Measurements from ENCODE around the gene ABL1. TPM values are rescaled to one million over a fixed set of nuclear protein-coding genes. Genes with fewer than 3 reads are reported as not detected.
A peak's percentile ranks its signal among the peaks of the same experiment; 100 is the strongest.

Gene ABL1
- total RNA-seq, 1 donor from 2014 or later: 31.2 TPM

- DNase-seq (ENCODE audit: low read depth): no peak
- TF ChIP-seq, protein P1, sequence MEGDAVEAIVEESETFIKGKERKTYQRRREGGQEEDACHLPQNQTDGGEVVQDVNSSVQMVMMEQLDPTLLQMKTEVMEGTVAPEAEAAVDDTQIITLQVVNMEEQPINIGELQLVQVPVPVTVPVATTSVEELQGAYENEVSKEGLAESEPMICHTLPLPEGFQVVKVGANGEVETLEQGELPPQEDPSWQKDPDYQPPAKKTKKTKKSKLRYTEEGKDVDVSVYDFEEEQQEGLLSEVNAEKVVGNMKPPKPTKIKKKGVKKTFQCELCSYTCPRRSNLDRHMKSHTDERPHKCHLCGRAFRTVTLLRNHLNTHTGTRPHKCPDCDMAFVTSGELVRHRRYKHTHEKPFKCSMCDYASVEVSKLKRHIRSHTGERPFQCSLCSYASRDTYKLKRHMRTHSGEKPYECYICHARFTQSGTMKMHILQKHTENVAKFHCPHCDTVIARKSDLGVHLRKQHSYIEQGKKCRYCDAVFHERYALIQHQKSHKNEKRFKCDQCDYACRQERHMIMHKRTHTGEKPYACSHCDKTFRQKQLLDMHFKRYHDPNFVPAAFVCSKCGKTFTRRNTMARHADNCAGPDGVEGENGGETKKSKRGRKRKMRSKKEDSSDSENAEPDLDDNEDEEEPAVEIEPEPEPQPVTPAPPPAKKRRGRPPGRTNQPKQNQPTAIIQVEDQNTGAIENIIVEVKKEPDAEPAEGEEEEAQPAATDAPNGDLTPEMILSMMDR (conservative IDR thresholded peaks at IDR 0.05; ENCODE audit: low read depth, low read length): no peak
- H3K4me3 ChIP-seq (ENCODE audit: low read depth, low read length): no peak overlapping the region
These were observed 89.4 kb downstream of the ABL1 start for GRCh38 chr9:130924448-130924788.

DNA sequence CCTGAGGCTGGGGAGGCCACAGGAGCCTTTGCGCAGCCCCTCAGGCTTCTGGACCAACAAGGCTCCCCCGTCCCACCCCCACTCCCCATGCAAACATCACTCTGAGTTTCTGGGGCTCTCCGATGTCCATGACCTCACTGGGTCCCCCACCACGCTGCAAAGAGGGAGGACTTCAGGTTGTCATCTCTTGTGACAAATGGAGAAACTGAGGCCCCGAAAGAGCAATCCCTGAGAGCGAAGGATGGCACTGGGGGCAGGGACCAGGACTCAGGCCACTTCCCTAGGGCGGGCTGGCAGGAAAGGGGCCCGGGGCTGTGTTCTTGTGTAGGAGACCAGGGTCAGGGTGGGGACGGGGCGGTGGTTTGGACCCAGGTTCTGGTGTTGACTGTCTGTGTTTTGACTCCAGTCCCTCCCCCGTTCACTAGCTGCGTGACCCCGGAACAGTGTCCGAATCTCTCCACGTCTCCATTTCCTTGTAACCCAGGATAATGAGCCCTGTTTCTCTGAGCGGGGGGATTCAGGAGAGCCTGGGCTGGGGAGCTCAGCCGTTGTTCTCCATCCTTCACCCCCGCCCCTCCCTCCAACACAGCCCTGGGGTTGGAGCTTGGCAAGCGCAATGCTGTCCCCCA is 90.1 kb downstream of the ABL1 start:
- no peak overlapping the region for H3K4me3 ChIP-seq (ENCODE audit: low read depth, low read length)
- TF ChIP-seq, protein P1 (conservative IDR thresholded peaks at IDR 0.05; ENCODE audit: low read depth, low read length): no peak
- DNase-seq (ENCODE audit: low read depth): no peak

DNA sequence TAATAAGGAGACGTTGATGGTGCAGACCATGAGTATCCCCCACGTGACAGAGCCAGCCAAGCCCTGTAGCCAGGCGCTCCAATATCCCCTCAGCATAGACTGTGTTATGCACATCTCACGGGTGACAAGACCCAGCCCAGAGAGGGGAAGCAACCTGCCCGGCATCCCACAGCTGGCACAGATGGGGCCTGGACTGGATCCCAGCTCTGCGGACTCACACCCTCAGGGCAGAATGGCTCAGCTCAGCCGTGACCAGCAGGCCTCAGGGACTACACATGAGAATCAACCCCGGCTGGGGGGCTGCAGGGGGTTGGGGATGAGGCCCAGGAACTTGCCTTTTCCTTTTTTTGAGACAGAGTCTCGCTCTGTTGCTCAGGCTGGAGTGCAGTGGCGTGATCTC is 92.3 kb downstream of the ABL1 start:
- TF ChIP-seq, protein P1 (conservative IDR thresholded peaks at IDR 0.05; ENCODE audit: low read depth, low read length): no peak
- no peak for DNase-seq (ENCODE audit: low read depth)
- H3K4me3 ChIP-seq (ENCODE audit: low read depth, low read length): no peak overlapping the region

DNA sequence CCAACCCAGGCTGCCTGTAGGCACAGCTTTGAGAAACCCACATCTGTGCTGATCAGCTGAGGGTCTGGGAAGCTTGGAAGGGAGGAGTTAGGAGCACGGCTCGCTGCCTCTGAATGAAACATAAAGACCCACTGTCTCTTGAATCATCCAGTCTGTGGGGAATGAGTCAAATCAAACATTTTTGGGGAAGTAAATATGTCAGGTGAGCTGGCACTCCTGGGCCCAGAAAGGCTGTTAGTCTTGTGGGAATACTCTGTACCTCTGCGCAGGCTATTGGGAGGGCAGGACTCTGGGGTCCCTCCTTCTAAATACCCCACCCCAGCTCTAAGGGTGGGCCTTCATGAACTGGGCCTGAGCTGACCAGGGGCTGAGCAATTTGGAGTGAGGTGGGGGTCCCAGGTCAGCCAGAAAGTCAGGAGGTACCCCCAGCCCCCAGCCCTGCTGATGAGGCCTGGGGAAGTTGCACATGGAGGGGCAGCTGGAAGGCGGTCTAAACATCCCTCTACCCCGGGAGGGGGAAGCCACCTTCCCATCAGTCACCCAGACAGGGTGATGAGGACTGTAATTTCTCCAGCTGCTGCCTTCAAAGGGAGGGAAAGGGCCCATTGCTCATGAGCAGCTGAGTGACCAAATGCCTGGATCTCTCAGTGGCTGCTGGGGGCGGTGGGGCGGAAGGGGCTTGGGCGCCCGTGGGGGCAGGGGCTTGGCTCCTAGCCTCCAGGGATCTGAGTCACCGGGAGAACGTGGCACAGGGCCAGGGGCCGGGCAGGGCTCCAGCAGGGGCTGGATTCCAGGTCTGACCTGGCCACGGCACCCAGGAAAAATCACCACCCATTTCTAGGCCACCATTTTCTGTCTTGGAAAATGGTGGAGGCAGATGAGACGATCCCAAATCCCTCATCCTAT is 93.2 kb downstream of the ABL1 start:
- H3K4me3 ChIP-seq (ENCODE audit: low read depth, low read length): no peak overlapping the region
- peak; percentile 49 for DNase-seq (ENCODE audit: low read depth)
- TF ChIP-seq, protein P1 (conservative IDR thresholded peaks at IDR 0.05; ENCODE audit: low read depth, low read length): no peak

DNA sequence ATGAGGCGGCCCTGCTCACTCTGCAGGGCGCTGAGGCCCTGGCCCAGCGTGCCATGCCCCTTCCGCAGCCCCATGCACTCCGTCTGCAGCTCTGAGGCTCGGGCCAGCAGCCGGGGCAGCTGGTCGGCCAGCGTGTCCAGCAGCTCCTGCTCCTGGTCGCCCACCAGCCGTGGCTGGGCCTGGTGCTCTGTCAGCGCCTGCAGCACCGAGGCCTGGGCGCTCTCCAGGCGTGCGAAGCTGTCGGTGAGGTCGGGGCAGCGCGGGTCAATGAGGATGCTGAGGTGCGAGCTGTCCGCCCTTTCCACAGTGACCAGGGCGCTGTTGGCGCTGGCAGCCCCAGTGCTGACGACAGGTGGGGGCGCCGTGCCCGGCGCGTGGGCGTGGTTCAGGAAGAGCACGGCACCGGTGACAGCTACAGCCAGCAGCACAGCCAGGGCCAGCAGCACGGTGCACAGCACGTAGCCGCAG is 94.6 kb downstream of the ABL1 start:
- H3K4me3 ChIP-seq (ENCODE audit: low read depth, low read length): no peak overlapping the region
- TF ChIP-seq, protein P1 (conservative IDR thresholded peaks at IDR 0.05; ENCODE audit: low read depth, low read length): no peak
- DNase-seq (ENCODE audit: low read depth): no peak

- no peak overlapping the region for H3K4me3 ChIP-seq (ENCODE audit: low read depth, low read length)
- TF ChIP-seq, protein P1 (conservative IDR thresholded peaks at IDR 0.05; ENCODE audit: low read depth, low read length): no peak
- no peak for DNase-seq (ENCODE audit: low read depth)
These were observed 95.2 kb downstream of the ABL1 start for GRCh38 chr9:130930132-130930803.
